HEK293 (cell line): ENCODE data around the gene SRPK3.

Experiments
- CTCF ChIA-PET: fragments of 350-600 bp; formaldehyde crosslinking; extraction: SDS; loops from one replicate; lab custom pipeline; 2021; ENCODE audit warnings: antibody characterized with exemption; lab: Yijun Ruan, JAX
- POLR2A ChIA-PET: fragments of 300-600 bp; formaldehyde crosslinking; extraction: SDS; loops from one replicate; lab custom pipeline; 2020; ENCODE audit warnings: antibody characterized with exemption, inconsistent platforms; lab: Yijun Ruan, JAX
- H3K27ac ChIP-seq: fragments of 200-500 bp; sonication (Bioruptor generic); 2 replicates; pipeline ENCODE4 v1.5.1; 2014; ENCODE audit warnings: low read depth, low read length, control low read depth, inconsistent platforms; ENCODE audit errors: extremely low read depth
- H3K36me3 ChIP-seq, 2 experiments: fragments of 200-500 bp in 1 of 2; sonication (Bioruptor generic) in 1 of 2; 1 replicate in 1 of 2; 2 replicates in 1 of 2; pipeline ENCODE4 v1.5.1; 2014 to 2017; ENCODE audit warnings: inconsistent platforms in 2 of 2, low read length in 2 of 2; ENCODE audit not compliant: control insufficient read depth in 2 of 2, insufficient read depth in 1 of 2
- H3K4me1 ChIP-seq: fragments of 200-500 bp; sonication (Bioruptor generic); 2 replicates; pipeline ENCODE4 v1.5.1; 2014; ENCODE audit warnings: mild to moderate bottlenecking, low read length, inconsistent platforms; ENCODE audit not compliant: control insufficient read depth, insufficient read depth
- H3K4me3 ChIP-seq: 2 replicates; pipeline ENCODE4 v1.5.1; 2011; ENCODE audit warnings: low read depth, mild to moderate bottlenecking, control low read depth, low read length, moderate library complexity
- H3K9me3 ChIP-seq: fragments of 200-500 bp; sonication (Bioruptor generic); 2 replicates; pipeline ENCODE4 v1.5.1; 2014; ENCODE audit warnings: low read depth, low read length, inconsistent platforms; ENCODE audit not compliant: control insufficient read depth, insufficient read depth
- GFI1B ChIP-seq: fragments of 450-650 bp; formaldehyde crosslinking; IDR thresholded peaks from 2 replicates; pipeline ENCODE4 v1.5.1; 2016; ENCODE audit warnings: missing biosample characterization, missing genetic modification characterization
- HOXC10 ChIP-seq: sonication (generic); formaldehyde crosslinking; IDR thresholded peaks from 2 replicates; pipeline ENCODE4 v1.8.1; 2023; ENCODE audit warnings: mild to moderate bottlenecking, missing genetic modification reagents
- KLF9 ChIP-seq: fragments of 450-650 bp; formaldehyde crosslinking; IDR thresholded peaks from 2 replicates; pipeline ENCODE4 v1.5.1; 2016; ENCODE audit warnings: missing biosample characterization, missing genetic modification characterization, low read depth
- ZBTB20 ChIP-seq: fragments of 450-650 bp; formaldehyde crosslinking; IDR thresholded peaks from 2 replicates; pipeline ENCODE4 v1.5.1; 2016; ENCODE audit warnings: missing biosample characterization, missing genetic modification characterization
- ZEB2 ChIP-seq: fragments of 450-650 bp; formaldehyde crosslinking; IDR thresholded peaks from 2 replicates; pipeline ENCODE4 v1.5.1; 2016; ENCODE audit warnings: missing biosample characterization, missing genetic modification characterization
- ZFP41 ChIP-seq: fragments of 450-650 bp; formaldehyde crosslinking; IDR thresholded peaks from 2 replicates; pipeline ENCODE4 v1.5.1; 2016; ENCODE audit warnings: missing biosample characterization, missing genetic modification characterization, borderline replicate concordance
- ZNF155 ChIP-seq: fragments of 450-650 bp; formaldehyde crosslinking; IDR thresholded peaks from 2 replicates; pipeline ENCODE4 v1.5.1; 2016; ENCODE audit warnings: missing biosample characterization, missing genetic modification characterization
- ZNF157 ChIP-seq: fragments of 450-650 bp; formaldehyde crosslinking; IDR thresholded peaks from 2 replicates; pipeline ENCODE4 v1.5.1; 2016; ENCODE audit warnings: missing biosample characterization, missing genetic modification characterization
- ZNF2 ChIP-seq: fragments of 450-650 bp; formaldehyde crosslinking; IDR thresholded peaks from 2 replicates; pipeline ENCODE4 v1.5.1; 2016; ENCODE audit warnings: missing biosample characterization, missing genetic modification characterization
- ZNF24 ChIP-seq: fragments of 450-650 bp; formaldehyde crosslinking; IDR thresholded peaks from 2 replicates; pipeline ENCODE4 v1.5.1; 2016; ENCODE audit warnings: missing biosample characterization, missing genetic modification characterization
- ZNF324 ChIP-seq: fragments of 450-650 bp; formaldehyde crosslinking; IDR thresholded peaks from 2 replicates; pipeline ENCODE4 v1.5.1; 2016; ENCODE audit warnings: missing biosample characterization, missing genetic modification characterization
- ZNF341 ChIP-seq: fragments of 450-650 bp; formaldehyde crosslinking; IDR thresholded peaks from 2 replicates; pipeline ENCODE4; 2016; ENCODE audit warnings: low read depth, missing biosample characterization, missing genetic modification characterization
- ZNF596 ChIP-seq: fragments of 450-650 bp; IDR thresholded peaks from 2 replicates; pipeline ENCODE4 v1.5.0; 2018; ENCODE audit warnings: missing biosample characterization, mild to moderate bottlenecking, missing genetic modification characterization, moderate library complexity
- ZNF600 ChIP-seq: fragments of 450-650 bp; formaldehyde crosslinking; IDR thresholded peaks from 2 replicates; pipeline ENCODE4 v1.5.1; 2016; ENCODE audit warnings: missing biosample characterization, missing genetic modification characterization
- ZNF777 ChIP-seq: fragments of 450-650 bp; formaldehyde crosslinking; IDR thresholded peaks from 2 replicates; pipeline ENCODE4 v1.5.1; 2017; ENCODE audit warnings: missing biosample characterization, missing genetic modification characterization, borderline replicate concordance
- ZNF791 ChIP-seq: fragments of 450-650 bp; formaldehyde crosslinking; IDR thresholded peaks from 2 replicates; pipeline ENCODE4 v1.5.1; 2016; ENCODE audit warnings: missing biosample characterization, missing genetic modification characterization
- TF ChIP-seq, protein P1 (sequence below): fragments of 450-650 bp; formaldehyde crosslinking; IDR thresholded peaks from 2 replicates; pipeline ENCODE4 v1.5.1; 2016; ENCODE audit warnings: missing biosample characterization, missing genetic modification characterization
- TF ChIP-seq, protein P2 (sequence below): fragments of 450-650 bp; formaldehyde crosslinking; IDR thresholded peaks from 2 replicates; pipeline ENCODE4 v1.5.1; 2017; ENCODE audit warnings: missing biosample characterization, mild to moderate bottlenecking, missing genetic modification characterization, moderate library complexity
- TF ChIP-seq, protein P3 (sequence below): fragments of 450-650 bp; formaldehyde crosslinking; IDR thresholded peaks from 2 replicates; pipeline ENCODE4 v1.5.1; 2016; ENCODE audit warnings: missing biosample characterization, missing genetic modification characterization
- TF ChIP-seq, protein P4 (sequence below): fragments of 450-650 bp; formaldehyde crosslinking; IDR thresholded peaks from 2 replicates; pipeline ENCODE4 v1.5.1; 2016; ENCODE audit warnings: missing biosample characterization, missing genetic modification characterization
- TF ChIP-seq, protein P5 (sequence below): fragments of 450-650 bp; formaldehyde crosslinking; IDR thresholded peaks from 2 replicates; pipeline ENCODE4 v1.5.1; 2016; ENCODE audit warnings: missing biosample characterization, missing genetic modification characterization
- TF ChIP-seq, protein P6 (sequence below): fragments of 450-650 bp; formaldehyde crosslinking; IDR thresholded peaks from 2 replicates; pipeline ENCODE4 v1.5.1; 2016; ENCODE audit warnings: missing biosample characterization, missing genetic modification characterization
- TF ChIP-seq, protein P7 (sequence below): sonication (generic); formaldehyde crosslinking; IDR thresholded peaks from 2 replicates; pipeline ENCODE4 v1.8.1; 2022; ENCODE audit warnings: mild to moderate bottlenecking, moderate library complexity, missing genetic modification reagents

Gene SRPK3

DNA sequence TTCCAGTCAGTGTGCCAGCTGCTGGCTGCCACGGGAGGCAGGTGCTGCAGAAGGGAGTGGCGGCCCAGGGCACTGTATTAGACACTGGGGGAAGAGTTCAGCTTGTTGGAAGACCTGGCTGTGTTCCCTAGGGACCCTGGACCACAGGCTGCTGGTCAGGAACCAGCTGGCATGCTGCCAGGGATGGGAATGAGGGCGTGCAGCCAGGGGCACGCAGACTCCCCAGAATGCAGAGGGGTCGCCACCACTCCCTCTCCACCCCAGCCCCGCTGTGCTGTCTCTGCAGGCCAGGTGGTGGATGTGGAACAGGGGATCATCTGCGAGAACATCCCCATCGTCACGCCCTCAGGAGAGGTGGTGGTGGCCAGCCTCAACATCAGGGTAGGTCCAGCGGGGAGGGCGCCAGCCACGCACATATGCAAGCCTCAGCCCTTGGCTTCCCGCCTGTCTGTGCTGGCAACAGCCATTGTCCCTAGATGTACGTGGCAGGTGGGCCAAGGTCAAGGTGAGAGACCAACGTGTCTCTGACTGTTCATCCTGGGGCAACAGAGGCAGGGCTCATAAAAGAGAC is 43.9 kb upstream of the SRPK3 start:
- H3K9me3 ChIP-seq: no peaks in the 10 kb centered on the region
- TF ChIP-seq ZNF777 (tag by site-specific recombination) (no peak), ZNF24 (tag by site-specific recombination) (no peak), ZNF596 (tag by site-specific recombination) (no peak), ZNF600 (tag by site-specific recombination) (no peak), ZNF2 (tag by site-specific recombination) (no peak), ZNF155 (tag by site-specific recombination) (no peak), ZNF791 (tag by site-specific recombination) (no peak), ZFP41 (tag by site-specific recombination) (no peak), ZNF324 (tag by site-specific recombination) (no peak), GFI1B (tag by site-specific recombination) (no peak), ZNF341 (tag by site-specific recombination) (peak; percentile 21; the same call in 1 of the 2 replicates), HOXC10 (CRISPR knock-in tag) (no peak), KLF9 (tag by site-specific recombination) (no peak), ZEB2 (tag by site-specific recombination) (no peak), ZBTB20 (peak; percentile 64), ZNF157 (tag by site-specific recombination) (no peak)
- TF ChIP-seq, protein P1, sequence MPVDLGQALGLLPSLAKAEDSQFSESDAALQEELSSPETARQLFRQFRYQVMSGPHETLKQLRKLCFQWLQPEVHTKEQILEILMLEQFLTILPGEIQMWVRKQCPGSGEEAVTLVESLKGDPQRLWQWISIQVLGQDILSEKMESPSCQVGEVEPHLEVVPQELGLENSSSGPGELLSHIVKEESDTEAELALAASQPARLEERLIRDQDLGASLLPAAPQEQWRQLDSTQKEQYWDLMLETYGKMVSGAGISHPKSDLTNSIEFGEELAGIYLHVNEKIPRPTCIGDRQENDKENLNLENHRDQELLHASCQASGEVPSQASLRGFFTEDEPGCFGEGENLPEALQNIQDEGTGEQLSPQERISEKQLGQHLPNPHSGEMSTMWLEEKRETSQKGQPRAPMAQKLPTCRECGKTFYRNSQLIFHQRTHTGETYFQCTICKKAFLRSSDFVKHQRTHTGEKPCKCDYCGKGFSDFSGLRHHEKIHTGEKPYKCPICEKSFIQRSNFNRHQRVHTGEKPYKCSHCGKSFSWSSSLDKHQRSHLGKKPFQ (tag by site-specific recombination): no peak
- TF ChIP-seq, protein P2, sequence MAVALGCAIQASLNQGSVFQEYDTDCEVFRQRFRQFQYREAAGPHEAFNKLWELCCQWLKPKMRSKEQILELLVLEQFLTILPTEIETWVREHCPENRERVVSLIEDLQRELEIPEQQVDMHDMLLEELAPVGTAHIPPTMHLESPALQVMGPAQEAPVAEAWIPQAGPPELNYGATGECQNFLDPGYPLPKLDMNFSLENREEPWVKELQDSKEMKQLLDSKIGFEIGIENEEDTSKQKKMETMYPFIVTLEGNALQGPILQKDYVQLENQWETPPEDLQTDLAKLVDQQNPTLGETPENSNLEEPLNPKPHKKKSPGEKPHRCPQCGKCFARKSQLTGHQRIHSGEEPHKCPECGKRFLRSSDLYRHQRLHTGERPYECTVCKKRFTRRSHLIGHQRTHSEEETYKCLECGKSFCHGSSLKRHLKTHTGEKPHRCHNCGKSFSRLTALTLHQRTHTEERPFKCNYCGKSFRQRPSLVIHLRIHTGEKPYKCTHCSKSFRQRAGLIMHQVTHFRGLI: no peak
- TF ChIP-seq, protein P3, sequence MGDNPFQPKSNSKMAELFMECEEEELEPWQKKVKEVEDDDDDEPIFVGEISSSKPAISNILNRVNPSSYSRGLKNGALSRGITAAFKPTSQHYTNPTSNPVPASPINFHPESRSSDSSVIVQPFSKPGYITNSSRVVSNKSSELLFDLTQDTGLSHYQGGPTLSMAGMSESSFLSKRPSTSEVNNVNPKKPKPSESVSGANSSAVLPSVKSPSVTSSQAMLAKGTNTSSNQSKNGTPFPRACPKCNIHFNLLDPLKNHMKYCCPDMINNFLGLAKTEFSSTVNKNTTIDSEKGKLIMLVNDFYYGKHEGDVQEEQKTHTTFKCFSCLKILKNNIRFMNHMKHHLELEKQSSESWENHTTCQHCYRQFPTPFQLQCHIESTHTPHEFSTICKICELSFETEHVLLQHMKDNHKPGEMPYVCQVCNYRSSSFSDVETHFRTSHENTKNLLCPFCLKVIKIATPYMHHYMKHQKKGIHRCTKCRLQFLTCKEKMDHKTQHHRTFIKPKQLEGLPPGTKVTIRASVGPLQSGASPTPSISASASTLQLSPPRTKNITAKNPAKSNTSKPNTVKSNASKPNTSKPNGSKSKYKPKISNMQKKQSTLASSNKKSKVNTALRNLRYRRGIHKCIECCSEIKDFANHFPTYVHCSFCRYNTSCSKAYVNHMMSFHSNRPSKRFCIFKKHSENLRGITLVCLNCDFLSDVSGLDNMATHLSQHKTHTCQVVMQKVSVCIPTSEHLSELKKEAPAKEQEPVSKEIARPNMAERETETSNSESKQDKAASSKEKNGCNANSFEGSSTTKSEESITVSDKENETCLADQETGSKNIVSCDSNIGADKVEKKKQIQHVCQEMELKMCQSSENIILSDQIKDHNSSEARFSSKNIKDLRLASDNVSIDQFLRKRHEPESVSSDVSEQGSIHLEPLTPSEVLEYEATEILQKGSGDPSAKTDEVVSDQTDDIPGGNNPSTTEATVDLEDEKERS (tag by site-specific recombination): no peak
- TF ChIP-seq, protein P4, sequence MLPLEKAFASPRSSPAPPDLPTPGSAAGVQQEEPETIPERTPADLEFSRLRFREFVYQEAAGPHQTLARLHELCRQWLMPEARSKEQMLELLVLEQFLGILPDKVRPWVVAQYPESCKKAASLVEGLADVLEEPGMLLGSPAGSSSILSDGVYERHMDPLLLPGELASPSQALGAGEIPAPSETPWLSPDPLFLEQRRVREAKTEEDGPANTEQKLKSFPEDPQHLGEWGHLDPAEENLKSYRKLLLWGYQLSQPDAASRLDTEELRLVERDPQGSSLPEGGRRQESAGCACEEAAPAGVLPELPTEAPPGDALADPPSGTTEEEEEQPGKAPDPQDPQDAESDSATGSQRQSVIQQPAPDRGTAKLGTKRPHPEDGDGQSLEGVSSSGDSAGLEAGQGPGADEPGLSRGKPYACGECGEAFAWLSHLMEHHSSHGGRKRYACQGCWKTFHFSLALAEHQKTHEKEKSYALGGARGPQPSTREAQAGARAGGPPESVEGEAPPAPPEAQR (tag by site-specific recombination): no peak
- TF ChIP-seq, protein P5, sequence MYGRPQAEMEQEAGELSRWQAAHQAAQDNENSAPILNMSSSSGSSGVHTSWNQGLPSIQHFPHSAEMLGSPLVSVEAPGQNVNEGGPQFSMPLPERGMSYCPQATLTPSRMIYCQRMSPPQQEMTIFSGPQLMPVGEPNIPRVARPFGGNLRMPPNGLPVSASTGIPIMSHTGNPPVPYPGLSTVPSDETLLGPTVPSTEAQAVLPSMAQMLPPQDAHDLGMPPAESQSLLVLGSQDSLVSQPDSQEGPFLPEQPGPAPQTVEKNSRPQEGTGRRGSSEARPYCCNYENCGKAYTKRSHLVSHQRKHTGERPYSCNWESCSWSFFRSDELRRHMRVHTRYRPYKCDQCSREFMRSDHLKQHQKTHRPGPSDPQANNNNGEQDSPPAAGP (tag by site-specific recombination): peak; percentile 61; the same call in 1 of the 2 replicates
- TF ChIP-seq, protein P6, sequence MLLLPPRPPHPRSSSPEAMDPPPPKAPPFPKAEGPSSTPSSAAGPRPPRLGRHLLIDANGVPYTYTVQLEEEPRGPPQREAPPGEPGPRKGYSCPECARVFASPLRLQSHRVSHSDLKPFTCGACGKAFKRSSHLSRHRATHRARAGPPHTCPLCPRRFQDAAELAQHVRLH: no peak
- TF ChIP-seq, protein P7, sequence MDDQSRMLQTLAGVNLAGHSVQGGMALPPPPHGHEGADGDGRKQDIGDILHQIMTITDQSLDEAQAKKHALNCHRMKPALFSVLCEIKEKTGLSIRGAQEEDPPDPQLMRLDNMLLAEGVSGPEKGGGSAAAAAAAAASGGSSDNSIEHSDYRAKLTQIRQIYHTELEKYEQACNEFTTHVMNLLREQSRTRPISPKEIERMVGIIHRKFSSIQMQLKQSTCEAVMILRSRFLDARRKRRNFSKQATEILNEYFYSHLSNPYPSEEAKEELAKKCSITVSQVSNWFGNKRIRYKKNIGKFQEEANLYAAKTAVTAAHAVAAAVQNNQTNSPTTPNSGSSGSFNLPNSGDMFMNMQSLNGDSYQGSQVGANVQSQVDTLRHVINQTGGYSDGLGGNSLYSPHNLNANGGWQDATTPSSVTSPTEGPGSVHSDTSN (CRISPR knock-in tag): 0 out of 2 replicates have a peak, but pooled peaks have one; percentile 70
- no peak overlapping the region for H3K4me3 ChIP-seq
- H3K36me3 ChIP-seq: peaks cover 0 to 28% of the 10 kb centered on the region in 2 experiments; a peak in 1 of 3 replicates
- H3K27ac ChIP-seq: no peak overlapping the region
- POLR2A ChIA-PET: no interaction called here
- CTCF ChIA-PET: no interaction called here
- H3K4me1 ChIP-seq: no peaks in the 10 kb centered on the region
